ENCODE results near the gene MYOF. TPM values are rescaled to one million over a fixed set of nuclear protein-coding genes. Genes with fewer than 3 reads are reported as not detected.

The MYOF gene
- total RNA-seq, 3 donors from 2014 or later, result 55.0 to 90.7 (median 85.5) TPM

GRCh38 chr10:93313798-93314197, 168.3 kb downstream of the MYOF start:
- intact Hi-C loops (cut with DNase I, micrococcal nuclease), result no loop called here
- DNase-seq, result no peak
- no peak for ATAC-seq
- Histone ChIP-seq H3K4me1 (ENCODE audit: low read depth) (no peaks in the 10 kb centered on the region), H3K4me3 (no peak overlapping the region), H3K9me3 (no peaks in the 10 kb centered on the region), H3K36me3 (ENCODE audit: low read depth) (no peaks in the 10 kb centered on the region)
- no peak for TF ChIP-seq CTCF (IDR thresholded peaks at IDR 0.05)

DNA sequence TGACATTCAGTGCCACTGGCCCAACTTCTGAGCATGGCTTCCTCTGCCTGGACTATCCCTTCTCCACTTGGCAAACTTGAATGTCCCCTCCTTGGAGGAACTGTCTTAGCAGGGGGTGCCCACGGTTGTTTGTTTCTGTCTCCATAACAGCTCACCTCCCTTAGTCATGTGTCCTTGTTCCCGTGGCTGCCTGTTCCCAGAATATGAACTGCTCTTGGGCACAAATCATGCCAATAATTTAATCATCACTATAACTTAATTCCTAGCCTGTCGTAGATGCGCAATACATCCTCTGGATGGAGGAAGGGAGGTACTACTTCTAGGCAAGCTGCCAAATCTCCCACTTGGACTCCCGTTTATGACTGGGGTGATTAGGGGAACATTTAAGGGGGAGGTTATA, 173.1 kb downstream of the MYOF start:
- Histone ChIP-seq H3K36me3 (ENCODE audit: low read depth) (no peaks in the 10 kb centered on the region), H3K9me3 (no peaks in the 10 kb centered on the region), H3K4me3 (no peak overlapping the region), H3K4me1 (ENCODE audit: low read depth) (no peaks in the 10 kb centered on the region)
- no peak for ATAC-seq
- intact Hi-C loops (cut with DNase I, micrococcal nuclease), result no loop called here
- TF ChIP-seq CTCF (IDR thresholded peaks at IDR 0.05), result no peak
- DNase-seq, result no peak

GRCh38 chr10:93305122-93305521, 177.0 kb downstream of the MYOF start:
- Histone ChIP-seq H3K36me3 (ENCODE audit: low read depth) (no peaks in the 10 kb centered on the region), H3K4me1 (ENCODE audit: low read depth) (no peaks in the 10 kb centered on the region), H3K9me3 (no peaks in the 10 kb centered on the region), H3K4me3 (no peak overlapping the region)
- no peak for TF ChIP-seq CTCF (IDR thresholded peaks at IDR 0.05)
- ATAC-seq, result no peak
- intact Hi-C loops (cut with DNase I, micrococcal nuclease), result no loop called here
- no peak for DNase-seq

- Histone ChIP-seq H3K36me3 (ENCODE audit: low read depth) (no peaks in the 10 kb centered on the region), H3K4me3 (no peak overlapping the region), H3K4me1 (ENCODE audit: low read depth) (no peaks in the 10 kb centered on the region), H3K9me3 (no peaks in the 10 kb centered on the region)
- DNase-seq, result no peak
- no peak for ATAC-seq
- intact Hi-C loops (cut with DNase I, micrococcal nuclease), result no loop called here
- no peak for TF ChIP-seq CTCF (IDR thresholded peaks at IDR 0.05)
These were observed 181.2 kb downstream of the MYOF start for GRCh38 chr10:93300981-93301380.

DNA sequence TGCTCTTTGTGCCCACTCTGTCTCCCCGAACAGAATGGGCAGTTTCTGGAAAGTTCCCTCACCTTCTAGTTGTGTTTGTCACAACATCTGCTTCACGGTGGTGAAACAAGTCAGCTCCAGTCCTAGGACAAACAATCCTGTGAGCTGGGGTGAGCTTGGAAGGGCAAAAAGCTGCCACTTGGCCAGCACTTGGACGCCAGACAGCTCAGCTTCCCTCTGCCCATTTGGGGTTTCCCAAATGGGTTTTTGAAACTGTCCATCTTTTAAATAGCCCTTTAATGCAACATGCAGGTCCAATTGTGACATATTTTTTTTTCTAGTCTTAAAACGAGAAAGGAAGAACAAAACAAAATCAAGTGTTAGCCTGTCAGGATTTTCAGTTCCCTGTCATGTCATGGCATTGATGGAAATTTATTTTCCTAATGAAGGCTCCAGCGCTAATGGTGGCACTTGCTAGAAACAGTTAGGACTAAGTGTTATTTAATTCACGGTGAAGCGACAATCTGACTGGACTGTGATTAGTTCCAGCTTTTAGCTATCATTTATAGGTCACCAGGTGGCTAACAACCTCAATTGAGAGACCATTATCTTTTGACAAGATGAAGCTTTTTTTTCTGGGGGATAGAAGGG, 181.7 kb downstream of the MYOF start:
- DNase-seq, result no peak
- no peak overlapping the region for H3K4me3 ChIP-seq
- intact Hi-C loops (cut with DNase I, micrococcal nuclease), result no loop called here

More for the DNA sequence above, 181.7 kb downstream of the MYOF start:
- TF ChIP-seq CTCF (IDR thresholded peaks at IDR 0.05), result no peak
- Histone ChIP-seq H3K36me3 (ENCODE audit: low read depth) (no peaks in the 10 kb centered on the region), H3K9me3 (no peaks in the 10 kb centered on the region), H3K4me1 (ENCODE audit: low read depth) (no peaks in the 10 kb centered on the region)
- no peak for ATAC-seq
